GM23248 (cell line): Measurements from ENCODE around the gene LMO1.

ENCODE experiments used
- EZH2 ChIP-seq: fragments of 200-600 bp; sonication (generic); IDR thresholded peaks from 2 replicates; pipeline ENCODE4 v1.6.1; 2018; ENCODE audit warnings: antibody characterized with exemption, mild to moderate bottlenecking; ENCODE audit not compliant: insufficient read depth, poor library complexity, severe bottlenecking
- EZH2phosphoT487 ChIP-seq: fragments of 200-600 bp; sonication (generic); IDR thresholded peaks from 2 replicates; pipeline ENCODE4 v1.6.1; 2018; ENCODE audit warnings: antibody characterized with exemption, moderate library complexity, mild to moderate bottlenecking, low read depth; ENCODE audit not compliant: insufficient read depth

DNA sequence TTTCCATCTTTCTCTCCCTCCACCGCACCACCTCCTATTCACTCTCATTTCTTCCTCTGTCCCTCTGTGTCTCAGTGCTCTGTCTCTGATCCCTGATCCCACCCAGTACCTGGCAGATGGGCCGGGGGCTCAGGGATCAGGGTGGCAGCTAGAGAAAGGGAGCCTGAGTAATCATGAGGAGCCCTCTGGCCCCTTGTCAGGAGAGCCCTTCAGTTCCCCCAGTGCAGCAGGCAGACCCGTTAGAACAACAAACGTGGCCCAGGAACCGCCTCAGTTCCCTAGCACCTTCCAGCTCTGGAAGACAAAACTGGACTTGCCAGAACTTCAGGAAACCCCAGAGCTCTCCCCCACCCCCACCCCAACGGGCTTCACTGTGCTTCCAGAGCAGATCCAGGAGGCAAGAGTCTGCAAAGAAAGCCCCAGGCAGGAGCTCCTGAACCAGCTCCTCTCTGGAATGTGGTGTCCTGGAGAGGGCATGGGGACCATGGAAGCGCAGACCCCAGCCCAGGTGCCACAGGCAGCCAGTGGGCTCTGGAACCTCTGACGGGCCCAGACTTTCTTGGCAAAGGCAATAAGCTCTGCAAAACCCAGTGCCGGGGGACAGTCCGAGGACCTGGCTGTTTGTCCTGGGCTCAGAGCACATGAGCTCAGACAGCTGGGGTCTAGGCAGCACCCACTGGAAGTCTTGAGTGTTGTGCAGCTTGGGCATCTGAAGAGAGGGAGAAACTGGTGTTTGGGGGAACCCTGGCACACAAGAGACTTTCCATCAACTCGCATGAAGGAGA lies 43.2 kb downstream of the LMO1 start:
- TF ChIP-seq EZH2 (no peak), EZH2phosphoT487 (no peak)
